AG04450 (cell line): ENCODE measurements around the gene TBC1D8. TPM values are rescaled to one million over a fixed set of nuclear protein-coding genes. Genes with fewer than 3 reads are reported as not detected.

Experiments
- CTCF ChIA-PET: fragments of 300-600, 350-600 bp; formaldehyde crosslinking; extraction: SDS; loops from one replicate; lab custom pipeline; 2022; ENCODE audit warnings: antibody characterized with exemption, inconsistent platforms; lab: Charles Lee
- POLR2A ChIA-PET: fragments of 350-600 bp; formaldehyde crosslinking; extraction: SDS; loops from one replicate; lab custom pipeline; 2021; ENCODE audit warnings: antibody characterized with exemption, inconsistent platforms; lab: Yijun Ruan, JAX
- DNase-seq: peaks from one replicate; pipeline ENCODE4 v3.0.0-alpha.2; 2011; ENCODE audit warnings: low read depth, low spot score
- H3K27ac ChIP-seq: one replicate; pipeline ENCODE4 v1.5.1; 2012; ENCODE audit warnings: low read depth, low read length, control low read depth
- H3K27me3 ChIP-seq: one replicate; pipeline ENCODE4 v1.6.0; 2012; ENCODE audit warnings: low read length; ENCODE audit not compliant: control insufficient read depth, insufficient read depth
- H3K4me3 ChIP-seq: 2 replicates; pipeline ENCODE4 v1.5.1; 2011; ENCODE audit warnings: mild to moderate bottlenecking, low read depth, low read length, control low read depth
- H3K9me3 ChIP-seq: 2 replicates; pipeline ENCODE4 v1.5.1; 2012; ENCODE audit warnings: low read length; ENCODE audit not compliant: control insufficient read depth, insufficient read depth
- CTCF ChIP-seq: IDR thresholded peaks from 2 replicates; pipeline ENCODE4 v1.5.1; 2011; ENCODE audit warnings: low read depth, low read length, control low read depth, inconsistent platforms
- polyA plus RNA-seq: library from polyadenylated mRNA; depleted of rRNA; stranded (reverse); fragments of >200 nt; gene quantifications from 2 replicates; pipeline ENCODE4 v1.2.3, GENCODE V29; 2011

The TBC1D8 gene
- polyA plus RNA-seq, 1 experiment: 2.5 TPM

DNA sequence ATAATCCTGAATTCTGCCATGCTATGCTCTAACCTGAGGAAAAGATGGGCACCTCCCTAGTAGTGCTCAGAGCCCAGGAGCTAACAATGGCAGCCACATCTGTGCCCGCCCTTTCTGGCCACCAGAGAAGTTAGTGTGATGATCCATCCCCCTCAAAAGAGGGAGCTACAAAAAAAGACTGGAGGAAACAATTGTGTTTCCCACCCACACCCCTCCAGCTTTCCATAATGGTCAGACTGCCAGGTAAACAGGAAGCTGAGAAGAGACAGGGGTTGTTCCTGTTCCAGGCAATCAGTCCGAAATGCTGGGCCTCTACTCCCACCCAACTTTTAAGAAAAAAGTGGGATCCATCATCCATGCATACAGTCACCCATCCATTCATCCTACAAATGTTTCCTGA, 3.2 kb downstream of the TBC1D8 start:
- no peak for DNase-seq
- H3K4me3 ChIP-seq: no peak overlapping the region
- H3K27ac ChIP-seq: no peak overlapping the region
- POLR2A ChIA-PET: no interaction called here
- H3K9me3 ChIP-seq: no peaks in the 10 kb centered on the region
- CTCF ChIA-PET: interaction anchor here (2.2 kb wide), 1 partner anchor 40 kb away, joined by 7 read pairs; no protein-coding TSS in a partner anchor
- no peak for TF ChIP-seq CTCF
- peaks cover 23% of the 10 kb centered on the region for H3K27me3 ChIP-seq

DNA sequence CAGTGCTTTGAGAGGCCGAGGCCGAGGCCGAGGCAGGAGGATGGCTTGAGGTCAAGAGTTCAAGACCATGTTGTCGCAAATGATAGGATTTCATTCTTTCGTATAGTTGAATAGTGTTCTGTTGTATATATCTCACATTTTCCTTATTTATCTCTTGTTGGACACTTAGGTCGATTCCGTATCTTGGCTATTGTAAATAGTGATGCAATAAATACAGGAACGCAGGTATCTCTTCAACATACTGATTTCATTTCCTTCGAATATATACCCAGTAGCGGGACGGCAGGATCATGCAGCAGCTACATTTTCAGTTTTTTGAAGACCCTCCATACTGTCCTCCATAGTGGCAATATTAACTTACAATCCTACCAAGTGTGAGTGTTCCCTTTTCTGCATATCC, 4.1 kb downstream of the TBC1D8 start:
- Histone ChIP-seq H3K27ac (no peak overlapping the region), H3K9me3 (no peaks in the 10 kb centered on the region), H3K4me3 (no peak overlapping the region), H3K27me3 (peaks cover 17% of the 10 kb centered on the region)
- ChIA-PET CTCF (interaction anchor here (0.6 to 2.2 kb wide), 2 partner anchors 41 to 134 kb away, joined by 3 to 7 read pairs; no protein-coding TSS in a partner anchor), POLR2A (no interaction called here)
- DNase-seq: no peak
- no peak for TF ChIP-seq CTCF

DNA sequence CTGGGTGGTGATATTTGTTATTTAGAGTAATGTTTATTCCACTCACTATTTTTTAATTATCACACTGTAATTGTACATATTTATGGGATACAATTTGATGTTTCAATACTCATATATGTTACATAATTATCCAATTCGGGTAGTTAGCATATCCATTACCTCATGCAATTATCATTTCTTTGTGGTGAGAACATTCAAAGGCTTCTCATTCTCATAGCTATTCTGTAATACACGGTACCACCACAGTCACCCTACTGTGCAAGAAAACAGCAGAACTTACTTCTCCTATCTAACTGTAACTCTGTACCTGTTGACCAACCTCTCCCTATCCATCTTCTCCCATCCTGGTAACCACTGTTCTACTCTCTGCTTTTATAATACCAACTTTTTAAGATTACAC, 4.6 kb downstream of the TBC1D8 start:
- Histone ChIP-seq H3K27me3 (peaks cover 17% of the 10 kb centered on the region), H3K9me3 (no peaks in the 10 kb centered on the region), H3K4me3 (no peak overlapping the region), H3K27ac (no peak overlapping the region)
- POLR2A ChIA-PET: no interaction called here
- TF ChIP-seq CTCF: no peak
- CTCF ChIA-PET: interaction anchor here (0.6 to 2.2 kb wide), 2 partner anchors 42 to 134 kb away, joined by 3 to 7 read pairs; no protein-coding TSS in a partner anchor
- DNase-seq: no peak

DNA sequence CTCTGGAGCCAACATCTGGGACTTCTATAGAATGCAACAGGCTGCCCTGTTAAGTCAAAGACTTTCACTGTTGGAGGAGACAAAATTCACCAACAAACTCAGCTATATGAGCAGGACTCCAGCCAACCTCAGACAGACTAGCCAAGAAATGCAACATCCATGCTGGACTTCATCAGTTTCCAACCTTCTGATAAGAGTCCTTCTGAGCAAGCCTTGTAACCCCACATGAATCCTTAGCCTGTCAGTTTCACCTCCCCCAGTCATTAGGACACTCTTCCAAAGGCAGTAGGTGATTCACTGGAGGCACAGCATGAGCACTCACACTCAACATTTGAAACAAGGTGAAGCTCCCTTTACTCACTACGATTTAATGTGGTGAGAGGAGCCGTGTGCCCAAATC, 5.8 kb downstream of the TBC1D8 start:
- no peak for DNase-seq
- POLR2A ChIA-PET: no interaction called here
- H3K4me3 ChIP-seq: no peak overlapping the region
- CTCF ChIA-PET: no interaction called here
- H3K27ac ChIP-seq: no peak overlapping the region
- peaks cover 17% of the 10 kb centered on the region for H3K27me3 ChIP-seq
- no peaks in the 10 kb centered on the region for H3K9me3 ChIP-seq
- TF ChIP-seq CTCF: no peak

- H3K4me3 ChIP-seq: no peak overlapping the region
- no peaks in the 10 kb centered on the region for H3K9me3 ChIP-seq
- no peak for DNase-seq
- TF ChIP-seq CTCF: no peak
- no peak overlapping the region for H3K27ac ChIP-seq
- ChIA-PET POLR2A (no interaction called here), CTCF (interaction anchor here (0.5 to 1.0 kb wide), 2 partner anchors 24 to 63 kb away, joined by 3 read pairs; no protein-coding TSS in a partner anchor)
- peaks cover 13% of the 10 kb centered on the region for H3K27me3 ChIP-seq
Observed at GRCh38 chr2:101142163-101142562, 9.0 kb downstream of the TBC1D8 start.
